Neutrophil (primary cell): Measurements from ENCODE around the gene GDF2.

Experiments used
- H3K27ac ChIP-seq: fragments of 200-600 bp; sonication (generic); 2 replicates; pipeline ENCODE4 v1.5.1; 2016; ENCODE audit warnings: mild to moderate bottlenecking, moderate library complexity
- H3K27me3 ChIP-seq: fragments of 200-600 bp; sonication (generic); 2 replicates; pipeline ENCODE4 v1.6.0; 2016; ENCODE audit warnings: mild to moderate bottlenecking
- H3K36me3 ChIP-seq: fragments of 200-600 bp; sonication (generic); 2 replicates; pipeline ENCODE4 v1.5.1; 2017
- H3K4me1 ChIP-seq, 2 experiments: fragments of 200-600 bp in 1 of 2; sonication (generic) in 1 of 2; 1 replicate in 1 of 2; 2 replicates in 1 of 2; pipeline versions ENCODE4 v1.5.1 to v1.6.1; 2013 to 2016; ENCODE audit warnings: low read depth in 1 of 2, low read length in 1 of 2, mild to moderate bottlenecking in 1 of 2, moderate library complexity in 1 of 2; ENCODE audit not compliant: control insufficient read depth in 1 of 2, insufficient read depth in 1 of 2
- H3K4me3 ChIP-seq, 2 experiments: fragments of 200-600 bp in 1 of 2; sonication (generic) in 1 of 2; 1 replicate in 1 of 2; 2 replicates in 1 of 2; pipeline ENCODE4 v1.5.1; 2013 to 2016; ENCODE audit warnings: low read depth in 1 of 2, low read length in 1 of 2, mild to moderate bottlenecking in 1 of 2, moderate library complexity in 1 of 2
- H3K9me3 ChIP-seq: fragments of 200-600 bp; sonication (generic); 2 replicates; pipeline ENCODE4 v1.5.1; 2016
- CTCF ChIP-seq: fragments of 200-600 bp; sonication (generic); IDR thresholded peaks from 2 replicates; pipeline ENCODE4 v1.5.1; 2016; ENCODE audit warnings: antibody characterized with exemption

The GDF2 gene

GRCh38 chr10:47322300-47323061 lies at the start of gene GDF2:
GDF2 (plus strand) TSS chr10:47322454; CDS start chr10:47322669, 215 bp downstream.
- no peaks in the 10 kb centered on the region for H3K9me3 ChIP-seq
- TF ChIP-seq CTCF, result no peak
- no peaks in the 10 kb centered on the region for H3K4me1 ChIP-seq
- no peak within 1 kb of the TSS for H3K27ac ChIP-seq
- peaks cover 4% of the 10 kb centered on the region for H3K27me3 ChIP-seq
- no peak within 1 kb of the TSS for H3K4me3 ChIP-seq
- no peaks in the 10 kb centered on the region for H3K36me3 ChIP-seq

GRCh38 chr10:47276071-47276470 lies 46.2 kb upstream of the GDF2 start:
- TF ChIP-seq CTCF, result no peak

GRCh38 chr10:47276576-47277351 lies 45.5 kb upstream of the GDF2 start:
- no peak for TF ChIP-seq CTCF

More at GRCh38 chr10:47276071-47276470, 46.2 kb upstream of the GDF2 start:
- Histone ChIP-seq H3K36me3 (no peaks in the 10 kb centered on the region), H3K4me3 (no peak overlapping the region), H3K27ac (no peak overlapping the region), H3K9me3 (no peaks in the 10 kb centered on the region), H3K4me1 (no peaks in the 10 kb centered on the region), H3K27me3 (no peaks in the 10 kb centered on the region)

GRCh38 chr10:47277352-47278151 lies 44.7 kb upstream of the GDF2 start:
- Histone ChIP-seq H3K27me3 (no peaks in the 10 kb centered on the region), H3K4me1 (no peaks in the 10 kb centered on the region), H3K27ac (no peak overlapping the region), H3K9me3 (no peaks in the 10 kb centered on the region), H3K36me3 (no peaks in the 10 kb centered on the region), H3K4me3 (no peak overlapping the region)
- TF ChIP-seq CTCF, result no peak

More at GRCh38 chr10:47276576-47277351, 45.5 kb upstream of the GDF2 start:
- Histone ChIP-seq H3K4me3 (no peak overlapping the region), H3K27ac (no peak overlapping the region), H3K4me1 (no peaks in the 10 kb centered on the region), H3K9me3 (no peaks in the 10 kb centered on the region), H3K27me3 (no peaks in the 10 kb centered on the region), H3K36me3 (no peaks in the 10 kb centered on the region)

GRCh38 chr10:47278152-47278473 lies 44.1 kb upstream of the GDF2 start:
- Histone ChIP-seq H3K36me3 (no peaks in the 10 kb centered on the region), H3K27me3 (no peaks in the 10 kb centered on the region), H3K4me3 (no peak overlapping the region), H3K27ac (no peak overlapping the region), H3K9me3 (no peaks in the 10 kb centered on the region), H3K4me1 (no peaks in the 10 kb centered on the region)
- TF ChIP-seq CTCF, result no peak
